H1 (cell line): ENCODE measurements around the gene CDK15. TPM values are rescaled to one million over a fixed set of nuclear protein-coding genes. Genes with fewer than 3 reads are reported as not detected.

Source experiments
- CTCF ChIA-PET: fragments of 300-600 bp; sonication (Branson Sonifier 250); formaldehyde crosslinking; loops from one replicate; lab custom pipeline; 2021; ENCODE audit not compliant: partially characterized antibody; lab: Charles Lee
- POLR2A ChIA-PET: fragments of 300-600 bp; sonication (Branson Sonifier 250); formaldehyde crosslinking; loops from one replicate; lab custom pipeline; 2021; ENCODE audit warnings: inconsistent platforms; ENCODE audit not compliant: partially characterized antibody; lab: Charles Lee
- DNase-seq, 2 experiments: peaks; one replicate each; pipeline versions ENCODE4 v3.0.0 to v3.0.0-alpha.2; 2010 to 2022; ENCODE audit warnings: low spot score in 2 of 2, low read depth in 1 of 2, mixed read lengths in 1 of 2
- FAIRE-seq: peaks from 2 replicates; lab custom pipeline; 2011; peaks lifted over from hg19 to GRCh38; lab: Jason Lieb, UNC
- H2AFZ ChIP-seq: 2 replicates; pipeline ENCODE4 v1.8.1; 2012; ENCODE audit warnings: low read length, inconsistent platforms
- H2AK5ac ChIP-seq: 2 replicates; pipeline ENCODE4 v1.6.1; 2013; ENCODE audit warnings: low read depth, low read length
- H2BK120ac ChIP-seq: replicated peaks from 2 replicates; pipeline ENCODE3; 2013; ENCODE audit warnings: low read depth, low read length, inconsistent platforms
- H2BK12ac ChIP-seq: 2 replicates; pipeline ENCODE4 v1.6.1; 2013; ENCODE audit warnings: low read depth, low read length
- H2BK15ac ChIP-seq: 2 replicates; pipeline ENCODE4 v1.6.1; 2013; ENCODE audit warnings: low read length
- H2BK20ac ChIP-seq: 2 replicates; pipeline ENCODE4 v1.6.1; 2013; ENCODE audit warnings: low read length
- H2BK5ac ChIP-seq: 2 replicates; pipeline ENCODE4 v1.6.1; 2013; ENCODE audit warnings: low read depth, low read length
- H3K14ac ChIP-seq: 2 replicates; pipeline ENCODE4 v1.6.1; 2013; ENCODE audit warnings: inconsistent platforms; ENCODE audit not compliant: insufficient read length
- H3K18ac ChIP-seq: 2 replicates; pipeline ENCODE4 v1.6.1; 2013; ENCODE audit warnings: low read length; ENCODE audit errors: extremely low read depth
- H3K23ac ChIP-seq: 2 replicates; pipeline ENCODE4 v1.6.1; 2013; ENCODE audit warnings: inconsistent platforms; ENCODE audit not compliant: insufficient read length
- H3K23me2 ChIP-seq: 2 replicates; pipeline ENCODE4 v1.6.1; 2013; ENCODE audit warnings: low read depth, low read length
- H3K27ac ChIP-seq: 2 replicates; pipeline ENCODE4 v1.6.1; 2011; ENCODE audit warnings: low read depth, low read length, inconsistent platforms
- H3K27me3 ChIP-seq, 4 experiments: replicated peaks in 1 of 4; 1 replicate in 1 of 4; 2 replicates in 3 of 4; pipeline versions ENCODE4 v1.6.1 to v1.8.1; 2011 to 2013; ENCODE audit warnings: low read length in 3 of 4, mild to moderate bottlenecking in 3 of 4, inconsistent platforms in 2 of 4, mixed read lengths in 2 of 4, moderate library complexity in 1 of 4; ENCODE audit not compliant: control insufficient read depth in 3 of 4, insufficient read depth in 3 of 4; ENCODE audit errors: extremely low read depth in 1 of 4
- H3K36me3 ChIP-seq, 4 experiments: 2 replicates each; pipeline versions ENCODE4 v1.6.1 to v1.8.1; 2011 to 2013; ENCODE audit warnings: mild to moderate bottlenecking in 4 of 4, low read length in 3 of 4, moderate library complexity in 2 of 4, control low read depth in 1 of 4, inconsistent platforms in 1 of 4; ENCODE audit not compliant: insufficient read depth in 4 of 4, control insufficient read depth in 2 of 4
- H3K4ac ChIP-seq: replicated peaks from 2 replicates; pipeline ENCODE3; 2013; ENCODE audit warnings: low read length, low read depth, mixed read lengths, inconsistent platforms; ENCODE audit not compliant: insufficient read length
- H3K4me1 ChIP-seq, 4 experiments: replicated peaks in 1 of 4; 1 replicate in 1 of 4; 2 replicates in 3 of 4; pipeline versions ENCODE4 v1.6.1 to v1.8.1; 2011 to 2013; ENCODE audit warnings: low read length in 3 of 4, inconsistent platforms in 2 of 4, mixed read lengths in 1 of 4; ENCODE audit not compliant: insufficient read depth in 4 of 4, control insufficient read depth in 3 of 4
- H3K4me2 ChIP-seq, 2 experiments: 2 replicates each; pipeline versions ENCODE4 v1.6.1 to v1.8.1; 2011 to 2013; ENCODE audit warnings: low read depth in 2 of 2, low read length in 2 of 2, control low read depth in 1 of 2, inconsistent platforms in 1 of 2, mild to moderate bottlenecking in 1 of 2; ENCODE audit not compliant: insufficient read depth in 1 of 2
- H3K4me3 ChIP-seq, 4 experiments: fragments of 200-600, 300-600 bp in 1 of 4; sonication (generic), shearing (Covaris generic), sonication (Bioruptor Twin) in 1 of 4; 2 replicates each; pipeline versions ENCODE4 v1.5.1 to v1.8.1; 2011 to 2016; ENCODE audit warnings: low read length in 4 of 4, low read depth in 3 of 4, control low read depth in 2 of 4, inconsistent platforms in 2 of 4, mild to moderate bottlenecking in 2 of 4, mixed read lengths in 1 of 4, moderate library complexity in 1 of 4; ENCODE audit not compliant: insufficient read depth in 2 of 4; ENCODE audit errors: extremely low read depth in 1 of 4
- H3K56ac ChIP-seq: replicated peaks from 2 replicates; pipeline ENCODE3; 2013; ENCODE audit warnings: low read depth, mild to moderate bottlenecking, mixed read lengths, low read length, inconsistent platforms; ENCODE audit not compliant: insufficient read length
- H3K79me1 ChIP-seq: 2 replicates; pipeline ENCODE4 v1.6.1; 2013; ENCODE audit warnings: low read depth, low read length, control low read depth
- H3K79me2 ChIP-seq, 2 experiments: 2 replicates each; pipeline versions ENCODE4 v1.6.1 to v1.8.1; 2012 to 2013; ENCODE audit warnings: low read length in 2 of 2, mild to moderate bottlenecking in 2 of 2, inconsistent platforms in 1 of 2; ENCODE audit not compliant: insufficient read depth in 2 of 2, control insufficient read depth in 1 of 2
- H3K9ac ChIP-seq, 4 experiments: replicated peaks in 1 of 4; 1 replicate in 1 of 4; 2 replicates in 3 of 4; pipeline versions ENCODE4 v1.6.1 to v1.8.1; 2011 to 2013; ENCODE audit warnings: low read depth in 3 of 4, low read length in 3 of 4, control low read depth in 2 of 4, mild to moderate bottlenecking in 2 of 4, moderate library complexity in 2 of 4, inconsistent platforms in 1 of 4; ENCODE audit errors: extremely low read depth in 1 of 4
- H3K9me3 ChIP-seq, 2 experiments: 2 replicates each; pipeline versions ENCODE4 v1.6.1 to v1.8.1; 2012 to 2013; ENCODE audit warnings: mild to moderate bottlenecking in 2 of 2, moderate library complexity in 2 of 2, control low read depth in 1 of 2, inconsistent platforms in 1 of 2, low read depth in 1 of 2, low read length in 1 of 2, mixed read lengths in 1 of 2; ENCODE audit not compliant: insufficient read depth in 2 of 2
- H4K20me1 ChIP-seq, 2 experiments: replicated peaks in 1 of 2; 2 replicates each; pipeline versions ENCODE3 to v1.8.1; 2011 to 2013; ENCODE audit warnings: inconsistent platforms in 2 of 2, low read length in 2 of 2, mild to moderate bottlenecking in 1 of 2; ENCODE audit not compliant: insufficient read depth in 2 of 2, control insufficient read depth in 1 of 2
- H4K5ac ChIP-seq: 2 replicates; pipeline ENCODE4 v1.6.1; 2013; ENCODE audit warnings: low read length, low read depth, mixed read lengths, inconsistent platforms; ENCODE audit not compliant: insufficient read length
- H4K8ac ChIP-seq: 2 replicates; pipeline ENCODE4 v1.8.0; 2013; ENCODE audit warnings: mild to moderate bottlenecking, moderate library complexity, low read length, inconsistent platforms; ENCODE audit not compliant: insufficient read depth; ENCODE audit errors: extremely low read depth
- H4K91ac ChIP-seq: replicated peaks from 2 replicates; pipeline ENCODE3; 2013; ENCODE audit warnings: low read length, mixed read lengths, inconsistent platforms; ENCODE audit not compliant: insufficient read length
- ASH2L ChIP-seq: fragments of 200-600, 300-600 bp; sonication (generic); IDR thresholded peaks from one replicate; pipeline ENCODE4 v1.7.1; 2017; ENCODE audit warnings: low read length
- CBX5 ChIP-seq: fragments of 300-800, 300-1000 bp; sonication (generic); IDR thresholded peaks from 2 replicates; pipeline ENCODE4 v1.7.1; 2016; ENCODE audit warnings: antibody characterized with exemption, low read length, low read depth
- CEBPB ChIP-seq: IDR thresholded peaks from 2 replicates; pipeline ENCODE4 v1.6.1; 2012; ENCODE audit warnings: low read depth, low read length
- E2F6 ChIP-seq: IDR thresholded peaks from 2 replicates; pipeline ENCODE4 v1.6.1; 2012; ENCODE audit warnings: inconsistent platforms
- EP300 ChIP-seq, 2 experiments: IDR thresholded peaks; 1 replicate in 1 of 2; 2 replicates in 1 of 2; pipeline ENCODE4 v1.6.1; 2011 to 2012; ENCODE audit warnings: low read depth in 2 of 2, low read length in 2 of 2, mild to moderate bottlenecking in 2 of 2, borderline replicate concordance in 1 of 2, inconsistent platforms in 1 of 2, moderate library complexity in 1 of 2
- EZH2 ChIP-seq: fragments of 200-600 bp; sonication (generic); IDR thresholded peaks from 2 replicates; pipeline ENCODE4 v1.7.1; 2012; ENCODE audit warnings: low read depth, mild to moderate bottlenecking, moderate library complexity, low read length, inconsistent platforms; ENCODE audit not compliant: severe bottlenecking
- GTF2F1 ChIP-seq: IDR thresholded peaks from 2 replicates; pipeline ENCODE4 v1.6.1; 2012; ENCODE audit warnings: low read depth, low read length, improper control_type of control experiment, borderline replicate concordance
- JUN ChIP-seq: IDR thresholded peaks from 2 replicates; pipeline ENCODE4 v1.6.1; 2011; ENCODE audit warnings: low read depth, mild to moderate bottlenecking, improper control_type of control experiment, low read length
- KDM4A ChIP-seq: IDR thresholded peaks from one replicate; pipeline ENCODE4 v1.7.1; 2012; ENCODE audit warnings: low read depth, mild to moderate bottlenecking, moderate library complexity, low read length, inconsistent platforms; ENCODE audit not compliant: severe bottlenecking
- POLR2AphosphoS5 ChIP-seq: IDR thresholded peaks from 2 replicates; pipeline ENCODE4 v1.6.1; 2011; ENCODE audit warnings: low read depth, low read length
- RFX5 ChIP-seq: IDR thresholded peaks from 2 replicates; pipeline ENCODE4 v1.6.1; 2011; ENCODE audit warnings: low read depth, low read length, improper control_type of control experiment, borderline replicate concordance
- SP2 ChIP-seq: IDR thresholded peaks from 2 replicates; pipeline ENCODE4 v1.6.1; 2012; ENCODE audit warnings: mild to moderate bottlenecking, low read length, inconsistent platforms
- SUZ12 ChIP-seq: fragments of 200-600 bp; sonication (generic); IDR thresholded peaks from 2 replicates; pipeline ENCODE4 v1.6.1; 2012; ENCODE audit warnings: mild to moderate bottlenecking, inconsistent platforms, low read length, moderate library complexity, mixed read lengths
- WGBS, 2 experiments: shearing (Covaris generic) in 1 of 2; methylation state at CpG; one replicate each; pipeline versions ENCODE4 v1.1.6 to v1.1.7; 2013 to 2015; ENCODE audit warnings: low lambda C conversion rate in 2 of 2, mixed read lengths in 2 of 2, inconsistent platforms in 1 of 2, low coverage in 1 of 2, missing lambda C conversion rate in 1 of 2; ENCODE audit not compliant: insufficient replicate concordance in 2 of 2, insufficient coverage in 1 of 2, insufficient read length in 1 of 2; ENCODE audit errors: extremely low coverage in 1 of 2, missing lambda C conversion rate in 1 of 2; 5-methylcytosine and 5-hydroxymethylcytosine counted together
- polyA plus RNA-seq, 7 experiments: library from polyadenylated mRNA; depleted of rRNA in 3 of 7; stranded (reverse) in 5 of 7; unstranded in 2 of 7; fragments of >200 nt in 5 of 7; fragments of 200-250 nt in 2 of 7; gene quantifications; 1 replicate in 5 of 7; 2 replicates in 1 of 7; 4 replicates in 1 of 7; pipeline versions ENCODE4 v1.2.1 to v1.2.3, GENCODE V29; 2011 to 2013; ENCODE audit warnings: missing spikeins in 2 of 7, mixed read lengths in 2 of 7
- total RNA-seq: library from RNA; stranded (reverse); fragmentation: NEBNext Ultra II Directional; extraction: Animal tissue kit (Norgen Biotek cat#: 25700); gene quantifications from 2 replicates; pipeline ENCODE4 v1.2.1, GENCODE V29; 2021

CDK15 gene
- total and polyA plus RNA-seq, 2 of the 8 experiments (the other 6 are each of a cell fraction or from before 2014, with no cell fraction given): 0.03 TPM; not detected in 1

GRCh38 chr2:201933792-201934237 lies 127.5 kb downstream of the CDK15 start:
- Histone ChIP-seq H3K27ac (no peak overlapping the region), H4K20me1 (no peaks in the 10 kb centered on the region), H3K56ac (no peak overlapping the region), H3K79me1 (no peaks in the 10 kb centered on the region), H4K8ac (peak overlapping the region; percentile 45; the same call in 1 of the 2 replicates), H4K5ac (no peak overlapping the region), H3K14ac (no peak overlapping the region), H3K18ac (peak overlapping the region; percentile 49; the same call in 1 of the 2 replicates), H3K23ac (no peak overlapping the region), H2BK120ac (no peak overlapping the region), H2BK20ac (no peak overlapping the region), H2BK15ac (no peak overlapping the region), H4K91ac (no peak overlapping the region), H3K79me2 (no peaks in the 10 kb centered on the region), H3K4me3 (no peak overlapping the region), H3K4ac (no peak overlapping the region), H3K4me1 (peaks cover 0 to 17% (median 10%) of the 10 kb centered on the region in 4 experiments; a peak in 4 of 7 replicates), H3K27me3 (no peaks in the 10 kb centered on the region), H2AK5ac (no peak overlapping the region), H3K4me2 (no peak overlapping the region), H2AFZ (no peak overlapping the region), H2BK12ac (peak overlapping the region; percentile 29; the same call in 1 of the 2 replicates), H2BK5ac (no peak overlapping the region), H3K36me3 (no peaks in the 10 kb centered on the region), H3K23me2 (no peaks in the 10 kb centered on the region), H3K9me3 (0 out of 4 replicates have a peak, but pooled peaks cover 0 to 4% of the 10 kb centered on the region in 2 experiments), H3K9ac (no peak overlapping the region)
- POLR2A ChIA-PET: interaction anchor here (0.5 to 1.1 kb wide), 2 partner anchors 15 to 71 kb away, joined by 3 to 7 read pairs; no protein-coding TSS in a partner anchor
- 82% methylated on average over 7 of the region's 7 CpGs; no CpG with 5 or more reads in 1 of the 2 experiments for WGBS, 2 experiments
- FAIRE-seq (no peak), DNase-seq (no peak)
- CTCF ChIA-PET: interaction anchor here (0.7 to 2.3 kb wide), 3 partner anchors 17 to 73 kb away, joined by 3 to 5 read pairs (median 3); no protein-coding TSS in a partner anchor
- TF ChIP-seq SUZ12: no peak
- no peak for TF ChIP-seq EZH2
- TF ChIP-seq RFX5: no peak
- TF ChIP-seq ASH2L: peak; percentile 34
- no peak for TF ChIP-seq CEBPB
- TF ChIP-seq CBX5: no peak
- TF ChIP-seq EP300 (IDR thresholded peaks at IDR 0.05; ENCODE audit: borderline replicate concordance in 1 of 2, low read depth in 2 of 2, low read length in 2 of 2): no peak
- no peak for TF ChIP-seq POLR2AphosphoS5
- TF ChIP-seq SP2: no peak
- TF ChIP-seq KDM4A: no peak
- TF ChIP-seq E2F6: no peak
- TF ChIP-seq JUN: no peak
- no peak for TF ChIP-seq GTF2F1
